ENCODE measurements around the gene PLA2G4C.

- TF ChIP-seq POLR2A (IDR thresholded peaks at IDR 0.05) (no peak), CTCF (IDR thresholded peaks at IDR 0.05 in 8 of 11, conservative IDR thresholded peaks at IDR 0.05 in 3 of 11) (no peak), POLR2AphosphoS5 (IDR thresholded peaks at IDR 0.05) (no peak)
Observed at GRCh38 chr19:48120505-48120904, 9.9 kb upstream of the PLA2G4C start.

Measured in spleen (tissue), 7 donors.